Lower lobe of right lung (tissue), 2 donors: ENCODE results near the gene SERPINA4. TPM values are rescaled to one million over a fixed set of nuclear protein-coding genes. Genes with fewer than 3 reads are reported as not detected.

Experiments used
- ATAC-seq, 2 donors: fragments of 200-7000 bp; cut with Tn5 transposase; one replicate each; pipeline ENCODE4 v1.9.1; 2020 to 2022; ENCODE audit warnings: mild to moderate bottlenecking in 2 of 2, moderate library complexity in 2 of 2
- DNase-seq: peaks from one replicate; pipeline ENCODE4 v3.0.0-alpha.2; 2020
- H3K27ac ChIP-seq: fragments of 200-600 bp; one replicate; pipeline ENCODE4 v1.8.0; 2022
- H3K27me3 ChIP-seq: fragments of 200-600 bp; one replicate; pipeline ENCODE4 v1.8.0; 2022; ENCODE audit warnings: low read depth
- H3K36me3 ChIP-seq: fragments of 200-600 bp; one replicate; pipeline ENCODE4 v1.8.0; 2022; ENCODE audit warnings: mild to moderate bottlenecking
- H3K4me1 ChIP-seq: fragments of 200-600 bp; one replicate; pipeline ENCODE4 v1.8.0; 2022
- H3K4me3 ChIP-seq: fragments of 200-600 bp; one replicate; pipeline ENCODE4 v1.8.0; 2022; ENCODE audit warnings: mild to moderate bottlenecking
- H3K9me3 ChIP-seq: fragments of 200-600 bp; one replicate; pipeline ENCODE4 v1.8.0; 2022
- CTCF ChIP-seq: fragments of 200-600 bp; IDR thresholded peaks from one replicate; pipeline ENCODE4 v1.8.0; 2022; ENCODE audit warnings: antibody characterized with exemption, mild to moderate bottlenecking
- intact Hi-C: fragments of 100-400 bp; cut with DNase I; formaldehyde crosslinking; loops from one replicate; pipeline ENCODE4 v1.11.0; 2022
- total RNA-seq: library from RNA; stranded (reverse); fragmentation: NEBNext Ultra II Directional; extraction: Animal tissue kit (Norgen Biotek cat#: 25700); gene quantifications from one replicate; pipeline ENCODE4 v1.2.1, GENCODE V29; 2021
- donor health status: DM: no; HTN: yes; CAD: no; lungs with severe emphysema.

The SERPINA4 gene
- total RNA-seq, 1 donor from 2014 or later: not detected

GRCh38 chr14:94617988-94618822, 57.0 kb downstream of the SERPINA4 start:
- ATAC-seq: no peak
- H3K27ac ChIP-seq: no peak overlapping the region
- H3K4me3 ChIP-seq: no peak overlapping the region
- peaks cover 16% of the 10 kb centered on the region for H3K9me3 ChIP-seq
- intact Hi-C loops: no loop called here
- H3K4me1 ChIP-seq: no peaks in the 10 kb centered on the region
- H3K36me3 ChIP-seq: no peaks in the 10 kb centered on the region
- no peak for TF ChIP-seq CTCF
- no peaks in the 10 kb centered on the region for H3K27me3 ChIP-seq
- DNase-seq: no peak

GRCh38 chr14:94619297-94619696, 58.1 kb downstream of the SERPINA4 start:
- no peaks in the 10 kb centered on the region for H3K36me3 ChIP-seq
- no peaks in the 10 kb centered on the region for H3K27me3 ChIP-seq
- TF ChIP-seq CTCF: no peak
- DNase-seq (no peak), ATAC-seq (no peak)
- H3K27ac ChIP-seq: no peak overlapping the region
- intact Hi-C loops: no loop called here
- H3K4me3 ChIP-seq: no peak overlapping the region
- no peaks in the 10 kb centered on the region for H3K4me1 ChIP-seq
- H3K9me3 ChIP-seq: peaks cover 16% of the 10 kb centered on the region

Other genes starting within 250 kb of the SERPINA4 start
- 1.1 TPM for gene SERPINA6, start 238.1 kb upstream of the SERPINA4 start, total RNA-seq
- not detected for gene SERPINA2, start 194.7 kb upstream of the SERPINA4 start, total RNA-seq
- gene SERPINA1, start 172.8 kb upstream of the SERPINA4 start, total RNA-seq: 994 TPM
- not detected for gene SERPINA11, start 108.6 kb upstream of the SERPINA4 start, total RNA-seq
- gene SERPINA9, start 85.2 kb upstream of the SERPINA4 start, total RNA-seq: not detected
- gene SERPINA12, start 52.0 kb upstream of the SERPINA4 start, total RNA-seq: not detected
- gene SERPINA5, start 20.0 kb downstream of the SERPINA4 start, total RNA-seq: 0.56 TPM
- gene SERPINA3, start 50.9 kb downstream of the SERPINA4 start, total RNA-seq: 74.6 TPM
- gene GSC, start 208.7 kb downstream of the SERPINA4 start, total RNA-seq: 0.50 TPM